DMS153 treated with DMSO at 0.1 percent for 48 hours (cell line): ENCODE measurements around the gene EFCAB5.

Experiments
- DNase-seq: peaks from one replicate; lab custom pipeline; 2025; ENCODE audit not compliant: unreplicated experiment; lab: John Stamatoyannopoulos, UW

The EFCAB5 gene

GRCh38 chr17:30151471-30151870, 210.0 kb downstream of the EFCAB5 start:
- DNase-seq: no peak

- DNase-seq: no peak
Measured at GRCh38 chr17:30153463-30153862, 212.0 kb downstream of the EFCAB5 start.

- no peak for DNase-seq
Measured at GRCh38 chr17:30155389-30155788, 214.0 kb downstream of the EFCAB5 start.
